ENCODE results near the gene RWDD3.
A peak's percentile ranks its signal among the peaks of the same experiment; 100 is the strongest.

Gene RWDD3

GRCh38 chr1:95286479-95286878, 52.5 kb downstream of the RWDD3 start:
- peak; percentile 41 for DNase-seq

DNA sequence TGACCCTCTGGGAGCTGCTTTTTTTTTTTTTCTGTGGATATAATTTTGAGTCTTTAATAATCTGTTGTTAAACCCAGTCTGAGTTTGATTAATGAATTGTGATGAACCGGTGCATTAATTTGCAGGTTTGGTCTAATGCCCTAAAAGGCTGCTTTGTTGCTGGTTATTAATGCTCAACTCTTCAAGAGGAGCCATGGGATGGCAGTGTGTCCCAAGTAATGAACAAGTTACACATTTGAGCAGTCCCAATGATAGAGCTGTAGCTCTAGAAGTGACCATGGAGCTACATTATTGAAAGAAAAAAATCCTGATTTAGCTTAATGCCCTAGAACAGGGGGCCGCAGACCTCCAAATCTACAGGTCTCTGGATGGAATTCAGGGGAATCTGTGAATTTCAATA, 53.1 kb downstream of the RWDD3 start:
- DNase-seq = peak; percentile 36

DNA sequence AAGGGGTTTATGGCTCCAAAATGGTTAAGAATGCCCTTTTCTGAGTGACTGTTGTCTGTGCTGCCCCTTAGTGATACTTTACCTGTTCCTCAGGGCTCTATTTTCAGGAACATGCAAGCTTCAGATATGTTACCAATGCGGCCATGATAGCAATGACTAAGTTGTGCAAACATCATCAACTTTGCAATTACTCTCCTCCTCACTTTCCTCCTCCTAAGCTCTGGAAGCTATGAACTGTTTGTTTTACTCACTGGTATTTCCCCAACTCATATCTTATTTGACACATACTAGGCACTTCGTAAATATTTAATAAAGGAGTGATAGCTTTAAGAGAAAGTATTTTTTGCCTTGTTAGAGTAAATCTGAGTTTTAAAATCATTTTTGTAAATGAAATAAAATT, 53.8 kb downstream of the RWDD3 start:
- DNase-seq = no peak

Data from NCI-H1092 treated with DMSO at 0.1 percent for 48 hours (cell line).